Gastroesophageal sphincter (tissue), 3 donors: Measurements from ENCODE around the gene IFFO2.

Experiments used
- CTCF ChIP-seq, 4 experiments: fragments of 200-600 bp in 2 of 4; fragments of 450-650 bp in 2 of 4; sonication (generic) in 1 of 4; IDR thresholded peaks; one replicate each; pipeline ENCODE4 v1.5.1; 2017 to 2019; ENCODE audit warnings: antibody characterized with exemption in 4 of 4, mild to moderate bottlenecking in 2 of 4, moderate library complexity in 2 of 4
- POLR2AphosphoS5 ChIP-seq: sonication (generic); formaldehyde crosslinking; IDR thresholded peaks from one replicate; pipeline ENCODE4 v1.6.1; 2017; ENCODE audit warnings: antibody characterized with exemption

- no peak for TF ChIP-seq CTCF (IDR thresholded peaks at IDR 0.05)
- TF ChIP-seq POLR2AphosphoS5 = no peak
Observed at GRCh38 chr1:18928406-18928805, 28.1 kb downstream of the IFFO2 start.
